Fibroblast of lung (primary cell): ENCODE data around the gene TDRD1. TPM values are rescaled to one million over a fixed set of nuclear protein-coding genes. Genes with fewer than 3 reads are reported as not detected.

Experiments
- DNase-seq, 2 donors: peaks; one replicate each; pipeline versions ENCODE4 v3.0.0 to v3.0.0-alpha.2; 2010; ENCODE audit warnings: low read depth in 2 of 2
- H2AFZ ChIP-seq: 2 replicates; pipeline ENCODE4 v1.5.1; 2012; ENCODE audit warnings: low read length, control low read depth, inconsistent platforms
- H3K27ac ChIP-seq: 2 replicates; pipeline ENCODE4 v1.5.1; 2011; ENCODE audit warnings: low read length, control low read depth; ENCODE audit not compliant: insufficient read depth
- H3K27me3 ChIP-seq: 2 replicates; pipeline ENCODE4 v1.5.1; 2011; ENCODE audit warnings: mild to moderate bottlenecking, low read length; ENCODE audit not compliant: control insufficient read depth, insufficient read depth
- H3K36me3 ChIP-seq: 2 replicates; pipeline ENCODE4 v1.5.1; 2011; ENCODE audit warnings: low read length; ENCODE audit not compliant: control insufficient read depth, insufficient read depth
- H3K4me1 ChIP-seq: 2 replicates; pipeline ENCODE4 v1.5.1; 2011; ENCODE audit warnings: low read length; ENCODE audit not compliant: control insufficient read depth, insufficient read depth; ENCODE audit errors: extremely low read depth
- H3K4me2 ChIP-seq: 2 replicates; pipeline ENCODE4 v1.5.1; 2011; ENCODE audit warnings: low read length, control low read depth; ENCODE audit not compliant: insufficient read depth; ENCODE audit errors: extremely low read depth
- H3K4me3 ChIP-seq, 4 experiments: fragments of 200-600 bp in 1 of 4; sonication (generic) in 1 of 4; replicated peaks in 1 of 4; 2 replicates each; pipeline ENCODE4 v1.5.1; 2011 to 2016; ENCODE audit warnings: low read length in 4 of 4, low read depth in 3 of 4, mild to moderate bottlenecking in 3 of 4, control low read depth in 2 of 4, inconsistent platforms in 1 of 4, mixed read lengths in 1 of 4; ENCODE audit not compliant: insufficient read depth in 1 of 4; ENCODE audit errors: control extremely low read depth in 1 of 4
- H3K79me2 ChIP-seq: 2 replicates; pipeline ENCODE4 v1.5.1; 2012; ENCODE audit warnings: mild to moderate bottlenecking, low read length, inconsistent platforms; ENCODE audit not compliant: control insufficient read depth, insufficient read depth
- H3K9ac ChIP-seq: 2 replicates; pipeline ENCODE4 v1.5.1; 2011; ENCODE audit warnings: mild to moderate bottlenecking, low read length, control low read depth; ENCODE audit not compliant: insufficient read depth
- H3K9me3 ChIP-seq: 2 replicates; pipeline ENCODE4 v1.5.1; 2012; ENCODE audit warnings: low read depth, low read length; ENCODE audit not compliant: control insufficient read depth, insufficient read depth
- H4K20me1 ChIP-seq: 2 replicates; pipeline ENCODE4 v1.5.1; 2011; ENCODE audit warnings: low read length; ENCODE audit not compliant: control insufficient read depth, insufficient read depth; ENCODE audit errors: extremely low read depth
- CTCF ChIP-seq, 2 donors: IDR thresholded peaks in 1 of 2; conservative IDR thresholded peaks in 1 of 2; 1 replicate in 1 of 2; 2 replicates in 1 of 2; pipeline ENCODE4 v1.5.1; 2011 to 2012; ENCODE audit warnings: low read length in 2 of 2, control low read depth in 1 of 2, inconsistent platforms in 1 of 2, low read depth in 1 of 2, mild to moderate bottlenecking in 1 of 2
- EZH2 ChIP-seq: IDR thresholded peaks from 2 replicates; pipeline ENCODE4 v1.5.1; 2012; ENCODE audit warnings: low read length, control low read depth, mild to moderate bottlenecking; ENCODE audit errors: missing control alignments
- polyA plus RNA-seq, 2 donors: library from polyadenylated mRNA; depleted of rRNA in 1 of 2; stranded (reverse) in 1 of 2; unstranded in 1 of 2; fragments of >200 nt; gene quantifications; 2 replicates each; pipeline ENCODE4 v1.2.1, GENCODE V29; 2011 to 2012; ENCODE audit warnings: missing spikeins in 1 of 2
- total RNA-seq: library from RNA; depleted of rRNA; stranded (reverse); fragments of >200 nt; gene quantifications from 2 replicates; pipeline ENCODE4 v1.2.1, GENCODE V29; 2014

TDRD1 gene
- total and polyA plus RNA-seq, 2 donors (not counting 1 experiment from before 2014, with no cell fraction given): 0.22 TPM; not detected in 1

GRCh38 chr10:114228156-114228555 lies 49.0 kb downstream of the TDRD1 start:
- no peaks in the 10 kb centered on the region for H3K27me3 ChIP-seq
- TF ChIP-seq EZH2 (no peak), CTCF (conservative IDR thresholded peaks at IDR 0.05 in 1 of 2, IDR thresholded peaks at IDR 0.05 in 1 of 2; ENCODE audit: low read depth in 1 of 2, low read length in 2 of 2) (no peak)
- DNase-seq: no peak
- no peak overlapping the region for H2AFZ ChIP-seq
- H3K79me2 ChIP-seq: no peaks in the 10 kb centered on the region
- no peak overlapping the region for H3K4me2 ChIP-seq
- no peaks in the 10 kb centered on the region for H3K36me3 ChIP-seq
- no peaks in the 10 kb centered on the region for H3K4me1 ChIP-seq
- no peak overlapping the region for H3K9ac ChIP-seq
- H3K9me3 ChIP-seq: no peaks in the 10 kb centered on the region
- H4K20me1 ChIP-seq: no peaks in the 10 kb centered on the region
- H3K4me3 ChIP-seq: no peak overlapping the region
- H3K27ac ChIP-seq: no peak overlapping the region

DNA sequence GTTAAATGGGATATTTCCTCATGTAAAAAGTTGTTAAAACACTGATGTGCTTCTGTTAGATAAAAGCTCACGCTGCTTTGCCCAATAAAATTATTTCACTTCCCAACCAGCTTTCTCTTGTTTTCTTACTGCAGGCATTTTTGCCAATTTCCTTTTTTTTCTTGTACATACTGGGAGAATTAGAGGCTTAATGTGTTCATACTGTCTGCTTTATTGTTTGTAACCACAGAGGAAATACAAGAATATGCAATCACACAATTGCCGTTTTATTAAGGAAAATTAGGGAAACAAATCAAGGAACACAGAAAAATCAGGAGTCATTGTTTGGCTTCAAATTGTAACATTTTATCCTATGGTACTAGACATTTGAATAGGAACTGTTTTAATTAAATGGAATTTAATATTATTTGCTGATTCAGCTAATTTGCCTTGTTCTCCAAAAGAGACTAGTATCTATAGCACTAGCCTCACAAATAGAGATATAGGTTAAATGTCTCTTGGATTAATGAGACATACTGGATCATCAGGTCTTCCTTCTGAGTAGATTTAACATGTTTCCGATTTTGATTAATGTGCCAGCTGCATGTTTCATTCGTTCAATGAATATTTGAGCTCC lies 53.5 kb downstream of the TDRD1 start:
- no peak for TF ChIP-seq CTCF (conservative IDR thresholded peaks at IDR 0.05 in 1 of 2, IDR thresholded peaks at IDR 0.05 in 1 of 2; ENCODE audit: low read depth in 1 of 2, low read length in 2 of 2)
- no peak for TF ChIP-seq EZH2
- H2AFZ ChIP-seq: no peak overlapping the region
- no peak overlapping the region for H3K9ac ChIP-seq
- H3K36me3 ChIP-seq: no peaks in the 10 kb centered on the region
- H4K20me1 ChIP-seq: no peaks in the 10 kb centered on the region
- no peak overlapping the region for H3K27ac ChIP-seq
- H3K79me2 ChIP-seq: no peaks in the 10 kb centered on the region
- DNase-seq: no peak
- H3K4me2 ChIP-seq: no peak overlapping the region
- H3K9me3 ChIP-seq: no peaks in the 10 kb centered on the region
- no peaks in the 10 kb centered on the region for H3K4me1 ChIP-seq
- no peak overlapping the region for H3K4me3 ChIP-seq
- H3K27me3 ChIP-seq: peaks cover 4% of the 10 kb centered on the region

- peaks cover 8% of the 10 kb centered on the region for H3K27me3 ChIP-seq
- H3K4me3 ChIP-seq: no peak overlapping the region
- no peak overlapping the region for H2AFZ ChIP-seq
- H4K20me1 ChIP-seq: no peaks in the 10 kb centered on the region
- H3K4me1 ChIP-seq: no peaks in the 10 kb centered on the region
- no peaks in the 10 kb centered on the region for H3K36me3 ChIP-seq
- H3K27ac ChIP-seq: no peak overlapping the region
- DNase-seq: no peak
- no peaks in the 10 kb centered on the region for H3K79me2 ChIP-seq
- TF ChIP-seq CTCF (conservative IDR thresholded peaks at IDR 0.05 in 1 of 2, IDR thresholded peaks at IDR 0.05 in 1 of 2; ENCODE audit: low read depth in 1 of 2, low read length in 2 of 2) (no peak), EZH2 (no peak)
- H3K9me3 ChIP-seq: no peaks in the 10 kb centered on the region
- H3K4me2 ChIP-seq: no peak overlapping the region
- no peak overlapping the region for H3K9ac ChIP-seq
Observed at GRCh38 chr10:114233482-114233881, 54.3 kb downstream of the TDRD1 start.
